Measurements from ENCODE around the gene LRRC19. TPM values are rescaled to one million over a fixed set of nuclear protein-coding genes. Genes with fewer than 3 reads are reported as not detected.

LRRC19 gene
- total RNA-seq, 2 experiments from 2014 or later: not detected

GRCh38 chr9:26973989-26974388, 31.5 kb downstream of the LRRC19 start:
- intact Hi-C loops (cut with micrococcal nuclease; ENCODE audit: unreplicated experiment): no loop called here
- 0 out of 2 replicates have a peak, but pooled peaks cover 6% of the 10 kb centered on the region for H3K9me3 ChIP-seq (ENCODE audit: low read length)
- TF ChIP-seq EZH2phosphoT487 (IDR thresholded peaks at IDR 0.05; ENCODE audit: borderline replicate concordance, low read depth, low read length) (no peak), CTCF (conservative IDR thresholded peaks at IDR 0.05; ENCODE audit: low read length) (0 out of 2 replicates have a peak, but pooled peaks have one; percentile 11)
- no peaks in the 10 kb centered on the region for H3K36me3 ChIP-seq (ENCODE audit: insufficient read depth, low read length)
- BruUV-seq (replicated peaks): no TSS peak
- no peak overlapping the region for H3K27ac ChIP-seq (ENCODE audit: low read depth, low read length, poor library complexity, severe bottlenecking)
- H3K79me2 ChIP-seq (ENCODE audit: insufficient read depth, low read depth, low read length): no peaks in the 10 kb centered on the region
- H2AFZ ChIP-seq (ENCODE audit: low read length): no peak overlapping the region
- ChIA-PET CTCF (ENCODE audit: unreplicated experiment) (no interaction called here), POLR2A (interaction anchor here (0.6 to 0.8 kb wide), 3 partner anchors 12 to 40 kb away, joined by 3 to 4 read pairs (median 3); no protein-coding TSS in a partner anchor)
- DNase-seq (ENCODE audit: low spot score): no peak
- no peaks in the 10 kb centered on the region for H3K9me2 ChIP-seq (ENCODE audit: insufficient read depth, low read length)
- H3K4me2 ChIP-seq (ENCODE audit: low read length): no peak overlapping the region
- H3K4me3 ChIP-seq (ENCODE audit: low read depth, low read length, poor library complexity, severe bottlenecking): no peak overlapping the region
- H4K20me1 ChIP-seq (ENCODE audit: insufficient read depth, low read length): no peaks in the 10 kb centered on the region
- H3K4me1 ChIP-seq (ENCODE audit: insufficient read depth, low read length, poor library complexity, severe bottlenecking): no peaks in the 10 kb centered on the region

GRCh38 chr9:26971721-26972120, 33.8 kb downstream of the LRRC19 start:
- H3K27ac ChIP-seq (ENCODE audit: low read depth, low read length, poor library complexity, severe bottlenecking): no peak overlapping the region
- no TSS peak for BruUV-seq (replicated peaks)
- no peaks in the 10 kb centered on the region for H4K20me1 ChIP-seq (ENCODE audit: insufficient read depth, low read length)
- ChIA-PET CTCF (ENCODE audit: unreplicated experiment) (no interaction called here), POLR2A (interaction anchor here (1.2 kb wide), 1 partner anchor 9 kb away, joined by 5 read pairs; no protein-coding TSS in a partner anchor)
- H3K9me3 ChIP-seq (ENCODE audit: low read length): 0 out of 2 replicates have a peak, but pooled peaks cover 6% of the 10 kb centered on the region
- intact Hi-C loops (cut with micrococcal nuclease; ENCODE audit: unreplicated experiment): no loop called here
- H3K4me1 ChIP-seq (ENCODE audit: insufficient read depth, low read length, poor library complexity, severe bottlenecking): no peaks in the 10 kb centered on the region
- no peak for DNase-seq (ENCODE audit: low spot score)
- no peaks in the 10 kb centered on the region for H3K79me2 ChIP-seq (ENCODE audit: insufficient read depth, low read depth, low read length)
- no peaks in the 10 kb centered on the region for H3K36me3 ChIP-seq (ENCODE audit: insufficient read depth, low read length)
- H3K4me3 ChIP-seq (ENCODE audit: low read depth, low read length, poor library complexity, severe bottlenecking): no peak overlapping the region
- TF ChIP-seq EZH2phosphoT487 (IDR thresholded peaks at IDR 0.05; ENCODE audit: borderline replicate concordance, low read depth, low read length): no peak
- no peak for TF ChIP-seq CTCF (conservative IDR thresholded peaks at IDR 0.05; ENCODE audit: low read length)
- H3K4me2 ChIP-seq (ENCODE audit: low read length): no peak overlapping the region
- no peak overlapping the region for H2AFZ ChIP-seq (ENCODE audit: low read length)
- no peaks in the 10 kb centered on the region for H3K9me2 ChIP-seq (ENCODE audit: insufficient read depth, low read length)

- no peak overlapping the region for H3K27ac ChIP-seq (ENCODE audit: low read depth, low read length, poor library complexity, severe bottlenecking)
- intact Hi-C loops (cut with micrococcal nuclease; ENCODE audit: unreplicated experiment): no loop called here
- no peaks in the 10 kb centered on the region for H3K9me3 ChIP-seq (ENCODE audit: low read length)
- peak overlapping the region; percentile 68 for H3K4me3 ChIP-seq (ENCODE audit: low read depth, low read length, poor library complexity, severe bottlenecking)
- no peaks in the 10 kb centered on the region for H4K20me1 ChIP-seq (ENCODE audit: insufficient read depth, low read length)
- no peak for DNase-seq (ENCODE audit: low spot score)
- H3K36me3 ChIP-seq (ENCODE audit: insufficient read depth, low read length): no peaks in the 10 kb centered on the region
- TF ChIP-seq CTCF (conservative IDR thresholded peaks at IDR 0.05; ENCODE audit: low read length) (no peak), EZH2phosphoT487 (IDR thresholded peaks at IDR 0.05; ENCODE audit: borderline replicate concordance, low read depth, low read length) (no peak)
- peak overlapping the region; percentile 66 for H3K4me2 ChIP-seq (ENCODE audit: low read length)
- peak overlapping the region; percentile 91 for H2AFZ ChIP-seq (ENCODE audit: low read length)
- ChIA-PET CTCF (ENCODE audit: unreplicated experiment) (no interaction called here), POLR2A (no interaction called here)
- no peaks in the 10 kb centered on the region for H3K9me2 ChIP-seq (ENCODE audit: insufficient read depth, low read length)
- H3K4me1 ChIP-seq (ENCODE audit: insufficient read depth, low read length, poor library complexity, severe bottlenecking): peaks cover 13% of the 10 kb centered on the region
- H3K79me2 ChIP-seq (ENCODE audit: insufficient read depth, low read depth, low read length): no peaks in the 10 kb centered on the region
- BruUV-seq (replicated peaks): no TSS peak
These were observed 48.6 kb downstream of the LRRC19 start for GRCh38 chr9:26956860-26957233.
